Measurements from ENCODE around the gene FADS3. TPM values are rescaled to one million over a fixed set of nuclear protein-coding genes. Genes with fewer than 3 reads are reported as not detected.

The FADS3 gene
- total RNA-seq, 2 experiments from 2014 or later, result 4.2 to 4.3 TPM

DNA sequence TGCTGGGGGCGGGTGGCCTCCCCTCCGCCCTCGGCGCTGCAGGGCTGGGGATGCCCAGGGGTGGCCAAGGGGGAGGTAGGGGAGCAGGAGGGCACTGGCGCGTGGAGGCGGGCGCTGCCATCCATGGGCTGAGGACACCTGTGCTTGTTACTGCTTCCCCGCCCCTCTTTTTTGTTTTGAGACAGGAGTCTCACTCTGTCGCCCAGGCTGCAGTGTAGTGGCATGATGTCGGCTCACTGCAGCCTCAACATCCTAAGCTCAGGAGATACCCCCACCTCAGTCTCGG, 683 bp upstream of the FADS3 start:
- intact Hi-C loops (cut with micrococcal nuclease), result loop anchor here (1.0 kb wide), 1 partner anchor 21 kb away; no protein-coding TSS in a partner anchor
- Mint-ChIP-seq H3K27ac (no peak overlapping the region), H3K4me3 (peak overlapping the region; percentile 62), H3K9me3 (no peaks in the 10 kb centered on the region), H3K27me3 (ENCODE audit: low read depth) (no peaks in the 10 kb centered on the region), H3K4me1 (ENCODE audit: low read depth) (peaks cover 10% of the 10 kb centered on the region), H3K36me3 (ENCODE audit: low read depth) (no peaks in the 10 kb centered on the region)
- no peak for DNase-seq
- CTCF ChIA-PET, result interaction anchor here (1.4 kb wide), 2 partner anchors 190 to 217 kb away, joined by 3 to 9 read pairs; no protein-coding TSS in a partner anchor

DNA sequence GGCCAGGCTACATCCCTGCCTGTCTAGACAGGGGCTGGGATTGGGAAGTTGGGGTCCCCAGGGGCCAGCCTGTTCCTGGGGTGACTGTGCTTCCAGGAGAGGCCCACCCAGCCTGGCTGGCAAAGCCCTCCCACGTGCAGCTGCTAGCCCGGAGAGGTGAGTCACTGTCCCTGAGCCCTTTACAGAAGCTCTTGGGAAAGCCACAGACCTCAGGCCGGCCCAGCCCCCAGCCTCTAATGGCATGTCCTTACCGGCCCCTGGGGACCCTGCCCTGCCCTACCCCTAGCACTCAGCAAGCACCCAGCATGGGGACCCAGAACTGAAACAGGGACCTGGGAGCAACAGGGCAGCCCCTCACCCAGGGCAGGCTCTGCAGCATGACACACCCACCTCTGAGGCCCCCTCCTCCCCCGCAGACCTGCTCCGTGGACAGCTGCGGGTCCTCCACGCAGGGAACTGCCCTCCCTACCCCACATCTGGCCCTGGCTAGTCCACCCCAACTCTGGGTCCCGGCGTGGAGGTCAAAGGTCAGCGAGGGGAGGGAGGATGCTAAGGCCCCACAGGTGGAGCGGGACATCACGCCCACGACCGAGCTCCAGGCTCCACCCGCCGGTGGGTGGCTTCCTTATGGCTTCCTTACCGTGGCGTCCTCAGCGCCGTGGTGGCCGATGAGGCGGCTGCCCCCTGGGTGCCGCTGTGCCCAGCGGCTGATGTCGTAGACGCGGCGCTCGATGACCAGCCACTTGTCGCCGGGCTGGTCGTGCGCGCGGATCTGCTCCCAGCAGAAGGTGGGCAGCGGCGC, 615 bp downstream of the FADS3 start:
- H3K36me3 Mint-ChIP-seq (ENCODE audit: low read depth), result no peaks in the 10 kb centered on the region
- no peak overlapping the region for H3K27ac Mint-ChIP-seq
- DNase-seq, result peak; percentile 51
- H3K4me1 Mint-ChIP-seq (ENCODE audit: low read depth), result peaks cover 10% of the 10 kb centered on the region
- no peaks in the 10 kb centered on the region for H3K27me3 Mint-ChIP-seq (ENCODE audit: low read depth)
- H3K9me3 Mint-ChIP-seq, result no peaks in the 10 kb centered on the region
- peak overlapping the region; percentile 68 for H3K4me3 Mint-ChIP-seq
- intact Hi-C loops (cut with micrococcal nuclease), result loop anchor here (1.0 to 2.0 kb wide), 3 partner anchors 62 to 98 kb away; partner anchors contain the start of genes FADS2, FEN1 and TMEM258
- CTCF ChIA-PET, result interaction anchor here (1.0 to 1.3 kb wide), 2 partner anchors 8 to 10 kb away, joined by 3 to 4 read pairs; no protein-coding TSS in a partner anchor

DNA sequence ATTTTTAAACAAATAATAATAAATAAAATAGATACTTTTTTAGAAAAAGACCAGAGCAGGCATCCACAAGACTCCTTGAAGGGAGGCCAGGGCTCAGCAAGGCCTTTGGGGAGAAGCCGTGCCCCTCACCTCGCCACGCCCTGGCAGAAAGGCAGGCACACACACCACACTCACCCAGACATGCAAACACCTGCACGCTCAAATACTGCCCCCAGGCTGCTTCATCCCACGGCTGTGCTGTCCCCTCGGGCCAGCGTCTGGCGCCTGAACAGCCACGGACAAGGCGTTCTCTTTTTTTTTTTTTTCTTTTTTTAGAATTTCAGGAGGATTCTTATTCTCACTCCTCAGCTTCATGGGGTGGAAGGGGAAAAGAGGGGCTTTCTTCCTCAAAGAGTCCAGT, 1.5 kb downstream of the FADS3 start:
- CTCF ChIA-PET, result interaction anchor here (1.0 to 1.3 kb wide), 2 partner anchors 9 kb away, joined by 3 to 4 read pairs; no protein-coding TSS in a partner anchor
- intact Hi-C loops (cut with micrococcal nuclease), result loop anchor here (2.0 kb wide), 1 partner anchor 61 kb away; the partner anchor contains the start of gene FADS2
- Mint-ChIP-seq H3K4me3 (no peak overlapping the region), H3K36me3 (ENCODE audit: low read depth) (no peaks in the 10 kb centered on the region), H3K4me1 (ENCODE audit: low read depth) (peaks cover 10% of the 10 kb centered on the region), H3K27ac (no peak overlapping the region), H3K27me3 (ENCODE audit: low read depth) (no peaks in the 10 kb centered on the region), H3K9me3 (no peaks in the 10 kb centered on the region)
- no peak for DNase-seq

DNA sequence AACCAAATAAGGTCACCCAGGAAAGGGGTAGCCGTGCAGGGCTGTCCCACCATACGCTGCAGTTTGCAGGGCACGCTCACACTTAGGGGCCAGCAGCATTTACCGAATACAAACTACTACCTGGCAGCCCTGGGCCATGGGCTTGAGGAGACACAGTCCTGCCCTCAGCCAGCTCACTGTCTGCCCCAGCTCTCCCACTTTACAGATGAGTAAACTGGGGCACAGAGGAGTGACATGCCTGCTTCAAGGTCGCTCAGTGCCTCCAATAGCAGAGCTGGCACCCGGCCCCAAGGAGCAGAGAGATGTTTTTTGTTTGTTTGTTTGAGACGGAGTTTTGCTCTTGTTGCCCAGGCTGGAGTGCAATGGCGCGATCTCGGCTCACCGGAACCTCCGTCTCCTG, 2.8 kb downstream of the FADS3 start:
- no peak for DNase-seq
- H3K27me3 Mint-ChIP-seq (ENCODE audit: low read depth), result no peaks in the 10 kb centered on the region
- H3K36me3 Mint-ChIP-seq (ENCODE audit: low read depth), result no peaks in the 10 kb centered on the region
- H3K9me3 Mint-ChIP-seq, result no peaks in the 10 kb centered on the region
- intact Hi-C loops (cut with micrococcal nuclease), result no loop called here
- H3K4me3 Mint-ChIP-seq, result no peak overlapping the region
- H3K27ac Mint-ChIP-seq, result no peak overlapping the region
- CTCF ChIA-PET, result interaction anchor here (0.7 to 1.3 kb wide), 3 partner anchors 10 to 194 kb away, joined by 3 to 6 read pairs (median 3); no protein-coding TSS in a partner anchor
- H3K4me1 Mint-ChIP-seq (ENCODE audit: low read depth), result peaks cover 6% of the 10 kb centered on the region

DNA sequence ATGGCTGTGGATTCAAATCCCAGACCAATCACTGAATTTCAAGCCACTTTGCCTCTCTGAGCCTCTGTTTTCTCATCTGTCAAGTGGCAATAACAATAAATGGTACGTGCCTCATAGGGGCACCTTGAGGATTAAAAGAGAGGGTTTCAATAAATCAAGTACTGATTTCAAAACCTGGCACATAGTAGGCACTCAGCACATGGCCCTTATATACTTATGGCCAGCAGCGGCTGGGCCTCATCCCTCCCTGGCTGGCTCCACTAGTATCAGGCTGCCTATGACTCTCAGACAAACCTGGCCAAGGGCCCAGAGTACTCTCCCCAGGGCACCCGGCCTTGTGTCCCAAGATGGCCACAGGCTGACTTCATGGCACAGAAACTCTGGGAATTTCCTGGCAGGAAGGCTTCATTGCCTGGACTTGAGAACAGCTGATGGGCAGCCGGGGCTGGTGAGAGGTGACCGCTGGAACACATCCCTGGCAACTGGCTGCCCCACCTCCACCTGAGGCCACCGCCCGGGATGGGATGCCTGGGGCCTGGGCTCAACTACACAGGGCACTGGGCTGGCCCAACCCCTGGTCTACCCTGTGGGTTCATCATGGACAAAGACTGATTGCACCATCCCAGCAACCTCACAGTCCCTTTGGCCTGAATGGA, 3.4 kb downstream of the FADS3 start:
- Mint-ChIP-seq H3K27ac (no peak overlapping the region), H3K27me3 (ENCODE audit: low read depth) (no peaks in the 10 kb centered on the region), H3K4me3 (no peak overlapping the region), H3K36me3 (ENCODE audit: low read depth) (no peaks in the 10 kb centered on the region), H3K4me1 (ENCODE audit: low read depth) (peaks cover 6% of the 10 kb centered on the region), H3K9me3 (no peaks in the 10 kb centered on the region)
- intact Hi-C loops (cut with micrococcal nuclease), result no loop called here
- no peak for DNase-seq
- CTCF ChIA-PET, result no interaction called here

DNA sequence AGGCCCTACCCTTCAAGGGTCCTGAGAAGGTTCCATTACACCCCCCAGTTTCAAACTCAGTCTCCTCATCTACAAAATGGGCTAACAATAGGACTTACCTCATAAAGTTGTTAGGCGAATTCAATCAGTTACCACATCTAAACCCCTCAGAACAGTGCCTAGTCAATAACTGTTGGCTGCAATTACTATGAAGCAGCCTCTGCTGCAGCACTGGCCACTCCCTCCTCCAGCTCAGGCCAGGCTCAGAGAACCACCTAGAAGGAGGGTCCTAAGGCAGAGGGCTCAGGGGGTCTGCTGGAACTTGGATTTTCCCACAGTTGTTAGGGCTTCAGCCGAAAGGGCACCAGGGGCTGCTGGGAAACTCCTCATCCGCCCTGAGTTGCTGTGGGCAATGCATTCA, 4.7 kb downstream of the FADS3 start:
- Mint-ChIP-seq H3K36me3 (ENCODE audit: low read depth) (no peaks in the 10 kb centered on the region), H3K9me3 (no peaks in the 10 kb centered on the region), H3K4me1 (ENCODE audit: low read depth) (peaks cover 5% of the 10 kb centered on the region), H3K27ac (no peak overlapping the region), H3K4me3 (no peak overlapping the region), H3K27me3 (ENCODE audit: low read depth) (no peaks in the 10 kb centered on the region)
- intact Hi-C loops (cut with micrococcal nuclease), result no loop called here
- no peak for DNase-seq
- CTCF ChIA-PET, result interaction anchor here (1.0 to 1.3 kb wide), 2 partner anchors 11 to 196 kb away, joined by 3 read pairs; no protein-coding TSS in a partner anchor

DNA sequence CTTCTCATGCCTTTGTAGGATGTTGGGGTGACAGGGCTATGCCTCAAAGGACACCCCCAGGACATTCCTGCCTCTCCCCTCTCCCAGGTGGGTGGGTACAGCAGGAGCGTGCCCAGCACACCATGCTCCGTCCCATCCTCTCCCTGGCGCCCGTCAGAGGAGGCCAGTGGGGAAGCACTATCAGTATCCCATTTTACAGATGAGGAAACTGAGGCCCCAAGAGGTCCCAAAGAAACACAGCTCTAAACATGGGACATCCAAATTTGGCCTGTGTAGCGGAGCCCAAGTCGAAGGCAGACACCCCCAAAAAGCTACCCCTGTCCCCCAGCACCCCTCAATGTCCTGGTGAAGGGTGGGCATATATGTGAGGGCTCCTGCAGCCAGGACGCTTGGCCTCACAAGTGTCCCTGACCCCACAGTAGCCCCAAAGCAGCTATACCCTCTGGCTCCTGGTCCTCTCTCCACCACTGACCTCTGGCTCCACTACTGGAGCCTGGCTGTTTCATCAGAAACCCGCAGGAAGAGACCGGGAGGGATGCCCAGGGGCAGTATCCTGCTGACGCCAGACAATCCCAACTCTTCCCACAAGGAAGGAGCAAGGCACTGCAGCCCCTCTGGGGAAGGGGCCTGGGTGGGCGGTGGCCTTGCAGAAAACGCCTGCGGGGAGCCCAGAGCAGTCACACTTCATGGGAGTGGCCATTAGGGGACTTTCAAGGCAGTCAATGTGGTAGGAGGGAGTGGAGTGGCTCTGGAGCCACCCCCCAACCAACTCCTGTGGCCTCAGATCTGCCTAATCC, 5.4 kb downstream of the FADS3 start:
- H3K4me1 Mint-ChIP-seq (ENCODE audit: low read depth), result peaks cover 5% of the 10 kb centered on the region
- H3K36me3 Mint-ChIP-seq (ENCODE audit: low read depth), result no peaks in the 10 kb centered on the region
- intact Hi-C loops (cut with micrococcal nuclease), result no loop called here
- no peak for DNase-seq
- CTCF ChIA-PET, result interaction anchor here (1.0 to 1.8 kb wide), 4 partner anchors 12 to 196 kb away, joined by 3 to 5 read pairs (median 4); no protein-coding TSS in a partner anchor
- H3K27me3 Mint-ChIP-seq (ENCODE audit: low read depth), result no peaks in the 10 kb centered on the region
- H3K4me3 Mint-ChIP-seq, result no peak overlapping the region
- H3K27ac Mint-ChIP-seq, result no peak overlapping the region
- no peaks in the 10 kb centered on the region for H3K9me3 Mint-ChIP-seq

DNA sequence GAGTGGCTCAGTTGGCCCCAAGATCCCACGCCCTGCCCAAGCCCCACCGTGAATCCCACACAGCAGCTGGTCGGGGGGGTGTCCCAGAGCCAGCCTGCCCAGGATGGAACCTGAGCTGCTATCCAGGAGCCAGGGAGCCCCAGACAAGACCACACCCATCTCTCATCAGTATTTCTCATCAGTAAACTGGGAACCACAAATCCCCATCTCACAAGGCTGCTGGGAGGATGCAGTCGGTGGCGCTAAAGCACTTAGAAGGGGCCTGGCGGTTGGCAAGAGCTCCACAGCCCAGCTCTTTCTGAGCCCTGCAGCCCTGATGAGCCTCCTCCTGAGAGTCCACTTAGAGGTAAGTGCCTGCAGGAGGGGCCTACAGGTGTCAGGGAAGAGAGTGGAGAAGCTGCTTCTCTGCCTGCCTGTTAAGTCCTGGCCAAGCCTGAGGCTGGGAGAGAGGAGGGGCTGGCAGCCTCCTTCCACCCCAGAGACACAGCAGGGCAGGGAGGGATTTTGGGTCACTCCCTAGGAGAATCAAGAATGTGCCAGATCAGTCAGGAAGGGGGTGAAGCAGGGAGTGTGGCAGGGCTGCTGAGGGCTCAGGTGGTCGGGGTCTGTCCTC, 6.1 kb downstream of the FADS3 start:
- Mint-ChIP-seq H3K9me3 (no peaks in the 10 kb centered on the region), H3K4me3 (no peak overlapping the region), H3K27ac (no peak overlapping the region), H3K4me1 (ENCODE audit: low read depth) (no peaks in the 10 kb centered on the region), H3K27me3 (ENCODE audit: low read depth) (no peaks in the 10 kb centered on the region), H3K36me3 (ENCODE audit: low read depth) (no peaks in the 10 kb centered on the region)
- intact Hi-C loops (cut with micrococcal nuclease), result no loop called here
- CTCF ChIA-PET, result interaction anchor here (0.6 to 1.8 kb wide), 4 partner anchors 12 to 900 kb away, joined by 3 to 6 read pairs (median 5); no protein-coding TSS in a partner anchor
- DNase-seq, result no peak

DNA sequence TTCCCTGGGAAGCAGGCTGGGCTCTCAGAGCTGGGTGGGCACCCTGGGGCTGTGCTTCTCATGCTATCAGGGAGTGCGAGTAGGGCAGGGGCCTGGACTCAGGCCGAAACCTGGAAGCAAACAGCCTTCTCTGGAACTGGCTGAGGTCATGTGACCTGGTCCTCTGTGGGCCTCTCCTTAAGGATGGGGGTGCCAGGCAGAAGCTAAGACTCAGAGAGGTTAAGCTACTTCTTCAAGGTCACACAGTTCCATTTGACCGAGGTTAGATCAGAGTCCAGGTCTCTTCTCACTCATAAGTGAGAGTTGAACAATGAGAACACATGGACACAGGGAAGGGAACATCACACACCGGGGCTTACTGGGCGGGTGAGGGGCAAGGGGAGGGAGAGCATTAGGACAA, 7.4 kb downstream of the FADS3 start:
- intact Hi-C loops (cut with micrococcal nuclease), result no loop called here
- no peaks in the 10 kb centered on the region for H3K36me3 Mint-ChIP-seq (ENCODE audit: low read depth)
- H3K4me3 Mint-ChIP-seq, result no peak overlapping the region
- H3K27ac Mint-ChIP-seq, result no peak overlapping the region
- no peaks in the 10 kb centered on the region for H3K9me3 Mint-ChIP-seq
- CTCF ChIA-PET, result interaction anchor here (1.2 to 1.8 kb wide), 3 partner anchors 13 to 224 kb away, joined by 5 to 6 read pairs (median 5); no protein-coding TSS in a partner anchor
- DNase-seq, result no peak
- no peaks in the 10 kb centered on the region for H3K4me1 Mint-ChIP-seq (ENCODE audit: low read depth)
- no peaks in the 10 kb centered on the region for H3K27me3 Mint-ChIP-seq (ENCODE audit: low read depth)

DNA sequence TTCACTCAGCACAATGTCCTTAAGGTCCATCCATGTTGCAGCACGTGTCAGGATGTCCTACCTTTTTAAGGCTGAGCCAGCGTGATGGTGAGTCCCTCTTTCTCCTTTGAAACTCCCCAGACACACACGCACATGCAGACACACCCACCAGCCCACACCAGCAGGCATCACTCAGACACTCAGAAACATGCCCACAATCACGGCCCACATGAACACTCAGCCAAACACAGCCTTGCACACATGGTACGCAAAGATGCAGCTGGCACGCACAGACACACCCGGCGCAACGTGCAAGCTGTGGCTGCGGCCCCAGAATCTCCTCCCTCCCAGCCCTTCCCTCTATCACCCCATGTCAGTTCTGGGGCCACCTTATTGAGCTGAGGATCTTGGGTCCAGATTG, 8.0 kb downstream of the FADS3 start:
- no peak overlapping the region for H3K27ac Mint-ChIP-seq
- H3K4me1 Mint-ChIP-seq (ENCODE audit: low read depth), result no peaks in the 10 kb centered on the region
- intact Hi-C loops (cut with micrococcal nuclease), result no loop called here
- H3K27me3 Mint-ChIP-seq (ENCODE audit: low read depth), result no peaks in the 10 kb centered on the region
- no peak for DNase-seq
- H3K4me3 Mint-ChIP-seq, result no peak overlapping the region
- H3K9me3 Mint-ChIP-seq, result no peaks in the 10 kb centered on the region
- no peaks in the 10 kb centered on the region for H3K36me3 Mint-ChIP-seq (ENCODE audit: low read depth)
- CTCF ChIA-PET, result interaction anchor here (1.2 to 1.8 kb wide), 2 partner anchors 14 to 225 kb away, joined by 5 to 6 read pairs; no protein-coding TSS in a partner anchor

DNA sequence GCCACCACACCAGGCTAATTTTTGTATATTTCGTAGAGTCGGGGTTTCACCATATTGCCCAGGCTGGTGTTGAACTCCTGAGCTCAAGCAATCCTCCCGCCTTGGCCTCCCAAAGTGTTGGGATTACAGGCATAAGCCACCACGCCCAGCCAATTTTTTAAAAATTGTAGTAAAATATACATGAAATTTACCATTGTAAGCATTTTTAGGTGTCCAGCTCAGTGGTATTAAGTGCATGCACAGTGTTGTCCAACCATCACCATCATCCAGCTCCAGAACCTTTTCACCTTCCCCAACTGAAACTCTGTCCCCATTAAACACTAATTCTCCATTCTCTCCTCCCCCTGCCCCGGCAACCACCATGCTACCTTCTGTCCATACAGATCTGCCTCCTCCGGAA, 8.5 kb downstream of the FADS3 start:
- DNase-seq, result no peak
- no peaks in the 10 kb centered on the region for H3K4me1 Mint-ChIP-seq (ENCODE audit: low read depth)
- no peak overlapping the region for H3K27ac Mint-ChIP-seq
- no peaks in the 10 kb centered on the region for H3K27me3 Mint-ChIP-seq (ENCODE audit: low read depth)
- intact Hi-C loops (cut with micrococcal nuclease), result no loop called here
- H3K4me3 Mint-ChIP-seq, result no peak overlapping the region
- H3K36me3 Mint-ChIP-seq (ENCODE audit: low read depth), result no peaks in the 10 kb centered on the region
- CTCF ChIA-PET, result interaction anchor here (1.2 kb wide), 1 partner anchor 15 kb away, joined by 5 read pairs; no protein-coding TSS in a partner anchor
- H3K9me3 Mint-ChIP-seq, result no peaks in the 10 kb centered on the region

All from activated naive CD4-positive, alpha-beta T cell treated with anti-CD3 and anti-CD28 coated beads for 36 hours (primary cell).